Ovary (tissue), 9 donors: ENCODE measurements around the gene CD300LD. TPM values are rescaled to one million over a fixed set of nuclear protein-coding genes. Genes with fewer than 3 reads are reported as not detected.
"Not testable (repeated sequence)": the region's sequence is repeated elsewhere in the genome, so short reads cannot be mapped to it uniquely, and the experiment has no call there.

Source experiments
- DNase-seq, 5 donors: peaks; one replicate each; pipeline ENCODE4 v3.0.0-alpha.2; 2019 to 2020
- H3K27ac ChIP-seq, 2 donors: fragments of 200-600 bp; one replicate each; pipeline versions ENCODE4 v1.5.1 to v1.8.0; 2019 to 2022
- H3K27me3 ChIP-seq: fragments of 200-600 bp; one replicate; pipeline ENCODE4 v1.8.0; 2022
- H3K36me3 ChIP-seq: fragments of 200-600 bp; sonication (generic); one replicate; pipeline ENCODE4 v1.5.1; 2019
- H3K4me1 ChIP-seq: one replicate; pipeline ENCODE4 v1.8.1; 2013; ENCODE audit warnings: mild to moderate bottlenecking, moderate library complexity; ENCODE audit not compliant: insufficient read depth
- H3K4me3 ChIP-seq: fragments of 200-600 bp; sonication (generic); one replicate; pipeline ENCODE4 v1.5.1; 2017
- H3K9me3 ChIP-seq, 2 donors: fragments of 200-600 bp in 1 of 2; sonication (generic) in 1 of 2; one replicate each; pipeline versions ENCODE4 v1.5.1 to v1.8.1; 2013 to 2019; ENCODE audit warnings: mild to moderate bottlenecking in 1 of 2, moderate library complexity in 1 of 2
- EP300 ChIP-seq: sonication (generic); formaldehyde crosslinking; IDR thresholded peaks from one replicate; pipeline ENCODE4 v1.6.1; 2017; ENCODE audit warnings: antibody characterized with exemption
- POLR2A ChIP-seq: fragments of 450-650 bp; IDR thresholded peaks from one replicate; pipeline ENCODE4 v1.6.1; 2017; ENCODE audit warnings: antibody characterized with exemption, mild to moderate bottlenecking, moderate library complexity
- WGBS, 3 donors: extraction: QIAGEN DNeasy Blood & Tissue Kit in 1 of 3; methylation state at CpG; one replicate each; pipeline versions ENCODE4 v1.1.5 to v1.1.7; 2013 to 2017; 5-methylcytosine and 5-hydroxymethylcytosine counted together
- intact Hi-C, 4 donors: fragments of 100-400 bp; cut with DNase I; formaldehyde crosslinking; loops; one replicate each; pipeline versions ENCODE4 v1.11.0 to v1.15.1; 2022 to 2023
- polyA plus RNA-seq, 2 donors: library from polyadenylated mRNA; stranded (reverse); fragments of 200-250 nt in 1 of 2; fragments of 350-450 nt in 1 of 2; fragmentation: Illumina TruSeq in 1 of 2; extraction: RNeasy Lipid Tissue Mini Kit (QIAGEN cat#74804) in 1 of 2; gene quantifications; one replicate each; pipeline ENCODE4 v1.2.3, GENCODE V29; 2013 to 2014
- total RNA-seq, 7 donors: library from RNA; depleted of rRNA in 2 of 7; stranded (reverse); fragments of >200 nt in 2 of 7; fragmentation: NEBNext Ultra II Directional in 3 of 7; extraction: Animal tissue kit (Norgen Biotek cat#: 25700) in 3 of 7; gene quantifications; one replicate each; pipeline versions ENCODE4 v1.1.0 to v1.2.4, GENCODE V29; 2016 to 2023
- TF ChIP-seq, protein P1 (sequence below), 3 donors: fragments of 450-650 bp in 2 of 3; fragments of 200-600 bp in 1 of 3; IDR thresholded peaks; one replicate each; pipeline versions ENCODE4 v1.5.1 to v1.8.0; 2016 to 2022; ENCODE audit warnings: antibody characterized with exemption in 3 of 3, mild to moderate bottlenecking in 1 of 3
- donor health status: DM: no; HTN: no; CAD: no; lungs with moderate emphysema.
- donor health status: DM: no; HTN: no; CAD: no.
- donor health status: Bipolar disorder and iron deficiency.
- donor health status: DM: yes; HTN: yes; CAD: no.
- donor health status: DM: no; HTN: no; CAD: no.
- donor health status: DM: yes; HTN: yes; CAD: no.

CD300LD gene
- total and polyA plus RNA-seq, 9 donors = not detected

DNA sequence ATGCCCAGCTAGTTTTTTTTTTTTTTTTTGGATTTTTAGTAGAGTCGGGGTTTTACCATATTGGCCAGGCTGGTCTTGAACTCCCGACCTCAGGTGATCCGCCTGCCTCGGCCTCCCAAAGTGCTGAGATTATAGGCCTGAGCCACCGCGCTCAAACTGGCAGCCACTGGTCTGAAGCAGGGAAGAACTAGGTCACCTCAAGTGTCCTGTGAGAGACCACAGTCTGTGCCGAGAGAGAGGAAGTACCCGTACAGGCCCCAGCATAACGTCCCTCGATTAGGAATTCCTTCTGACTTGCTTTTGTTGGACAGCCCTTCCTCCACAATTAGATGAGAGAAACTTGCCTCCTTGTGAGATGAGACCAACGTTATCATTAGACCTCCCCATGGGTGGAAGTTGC is 45.2 kb upstream of the CD300LD start:
- Histone ChIP-seq H3K4me3 (no peak overlapping the region), H3K27ac (no peak overlapping the region), H3K9me3 (no peaks in the 10 kb centered on the region), H3K36me3 (no peaks in the 10 kb centered on the region), H3K27me3 (no peaks in the 10 kb centered on the region), H3K4me1 (no peaks in the 10 kb centered on the region)
- DNase-seq = no peak
- intact Hi-C loops = no loop called here
- TF ChIP-seq, protein P1, sequence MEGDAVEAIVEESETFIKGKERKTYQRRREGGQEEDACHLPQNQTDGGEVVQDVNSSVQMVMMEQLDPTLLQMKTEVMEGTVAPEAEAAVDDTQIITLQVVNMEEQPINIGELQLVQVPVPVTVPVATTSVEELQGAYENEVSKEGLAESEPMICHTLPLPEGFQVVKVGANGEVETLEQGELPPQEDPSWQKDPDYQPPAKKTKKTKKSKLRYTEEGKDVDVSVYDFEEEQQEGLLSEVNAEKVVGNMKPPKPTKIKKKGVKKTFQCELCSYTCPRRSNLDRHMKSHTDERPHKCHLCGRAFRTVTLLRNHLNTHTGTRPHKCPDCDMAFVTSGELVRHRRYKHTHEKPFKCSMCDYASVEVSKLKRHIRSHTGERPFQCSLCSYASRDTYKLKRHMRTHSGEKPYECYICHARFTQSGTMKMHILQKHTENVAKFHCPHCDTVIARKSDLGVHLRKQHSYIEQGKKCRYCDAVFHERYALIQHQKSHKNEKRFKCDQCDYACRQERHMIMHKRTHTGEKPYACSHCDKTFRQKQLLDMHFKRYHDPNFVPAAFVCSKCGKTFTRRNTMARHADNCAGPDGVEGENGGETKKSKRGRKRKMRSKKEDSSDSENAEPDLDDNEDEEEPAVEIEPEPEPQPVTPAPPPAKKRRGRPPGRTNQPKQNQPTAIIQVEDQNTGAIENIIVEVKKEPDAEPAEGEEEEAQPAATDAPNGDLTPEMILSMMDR (IDR thresholded peaks at IDR 0.05) = no peak
- TF ChIP-seq POLR2A (no peak), EP300 (no peak)
- 63 to 66% (median 63%) methylated on average over 11 of the region's 11 CpGs for WGBS, 3 donors

DNA sequence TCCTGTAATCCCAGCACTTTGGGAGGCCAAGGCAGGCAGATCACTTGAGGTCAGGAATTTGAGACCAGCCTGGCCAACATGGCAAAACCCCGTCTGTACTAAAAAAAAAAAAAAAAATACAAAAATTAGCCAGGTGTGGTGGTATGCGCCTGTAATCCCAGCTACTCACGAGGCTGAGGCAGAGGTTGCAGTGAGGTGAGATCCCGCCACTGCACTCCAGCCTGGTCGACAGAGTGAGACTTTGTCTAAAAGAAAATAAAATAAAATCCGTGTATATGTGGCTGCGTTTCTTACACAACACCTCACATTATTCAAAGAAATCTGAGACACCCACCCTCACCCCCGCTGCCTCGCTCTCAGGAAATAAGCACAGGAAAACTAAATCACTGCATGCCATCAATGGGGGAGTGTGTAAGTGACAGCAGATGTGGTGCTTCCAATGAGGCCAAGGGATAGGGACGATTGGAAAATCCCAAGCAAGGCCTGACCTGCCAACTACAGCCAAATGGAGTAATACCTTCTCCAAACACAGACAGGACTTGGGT is 44.5 kb upstream of the CD300LD start:
- H3K36me3 ChIP-seq, DNase-seq, H3K4me1 ChIP-seq, H3K27ac ChIP-seq, H3K4me3 ChIP-seq, H3K27me3 ChIP-seq, intact Hi-C loops, H3K9me3 ChIP-seq: not testable (repeated sequence)
- WGBS, 3 donors = 58 to 66% (median 62%) methylated on average over 10 of the region's 10 CpGs

DNA sequence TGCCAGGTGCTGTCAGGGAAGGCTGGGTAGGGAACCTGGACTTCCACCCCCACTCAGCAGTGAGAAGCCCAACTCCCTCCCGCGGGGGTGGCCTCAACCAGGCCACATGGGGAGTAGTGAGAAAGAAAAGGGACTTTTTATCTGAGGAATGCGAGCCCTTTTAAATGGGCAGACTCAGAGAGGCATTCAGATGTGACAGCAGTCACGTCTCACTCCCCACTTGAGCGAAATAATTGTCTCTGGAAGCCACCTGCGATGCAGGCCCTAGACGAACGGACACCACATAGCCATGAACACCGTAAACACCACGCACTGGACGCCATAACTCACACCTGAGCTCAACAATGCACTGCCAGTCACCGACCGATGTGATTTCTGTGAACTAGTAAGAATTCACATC is 43.3 kb upstream of the CD300LD start:
- WGBS, 3 donors = 49 to 70% (median 56%) methylated on average over 13 of the region's 13 CpGs
- intact Hi-C loops = no loop called here
- H3K27me3 ChIP-seq = no peaks in the 10 kb centered on the region

DNA sequence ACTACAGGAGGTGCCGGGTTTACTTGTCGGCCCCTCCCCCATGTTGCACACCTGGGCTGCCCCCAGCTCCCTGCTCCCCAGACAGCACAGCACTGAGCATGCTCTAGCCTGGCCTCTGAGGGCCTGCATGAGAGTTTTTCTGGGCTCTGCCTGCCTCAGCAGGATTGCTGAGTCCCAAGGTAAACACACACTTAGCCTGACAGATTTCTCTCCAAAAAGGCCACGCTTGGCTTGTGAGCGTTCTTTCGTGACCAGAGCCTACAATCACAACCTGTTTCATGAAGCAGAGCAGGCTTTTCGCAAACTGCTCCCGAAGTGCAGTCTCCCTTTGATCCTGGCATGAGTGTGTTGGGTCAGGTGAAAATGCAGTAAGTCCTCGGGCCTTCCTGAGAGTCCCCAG is 41.2 kb upstream of the CD300LD start:
- H3K4me3 ChIP-seq = no peak overlapping the region
- intact Hi-C loops = no loop called here
- no peak overlapping the region for H3K27ac ChIP-seq
- H3K36me3 ChIP-seq = no peaks in the 10 kb centered on the region
- H3K27me3 ChIP-seq = no peaks in the 10 kb centered on the region
- H3K9me3 ChIP-seq = no peaks in the 10 kb centered on the region
- TF ChIP-seq EP300 (no peak), POLR2A (no peak)
- TF ChIP-seq, protein P1 (IDR thresholded peaks at IDR 0.05) = no peak
- DNase-seq = no peak
- no peaks in the 10 kb centered on the region for H3K4me1 ChIP-seq
- 73 to 80% (median 77%) methylated on average over 8 of the region's 8 CpGs for WGBS, 3 donors

More for the DNA sequence above, 43.3 kb upstream of the CD300LD start:
- no peak overlapping the region for H3K27ac ChIP-seq
- H3K36me3 ChIP-seq = no peaks in the 10 kb centered on the region
- DNase-seq = no peak
- H3K4me1 ChIP-seq = no peaks in the 10 kb centered on the region
- no peaks in the 10 kb centered on the region for H3K9me3 ChIP-seq
- no peak for TF ChIP-seq POLR2A
- H3K4me3 ChIP-seq = no peak overlapping the region

DNA sequence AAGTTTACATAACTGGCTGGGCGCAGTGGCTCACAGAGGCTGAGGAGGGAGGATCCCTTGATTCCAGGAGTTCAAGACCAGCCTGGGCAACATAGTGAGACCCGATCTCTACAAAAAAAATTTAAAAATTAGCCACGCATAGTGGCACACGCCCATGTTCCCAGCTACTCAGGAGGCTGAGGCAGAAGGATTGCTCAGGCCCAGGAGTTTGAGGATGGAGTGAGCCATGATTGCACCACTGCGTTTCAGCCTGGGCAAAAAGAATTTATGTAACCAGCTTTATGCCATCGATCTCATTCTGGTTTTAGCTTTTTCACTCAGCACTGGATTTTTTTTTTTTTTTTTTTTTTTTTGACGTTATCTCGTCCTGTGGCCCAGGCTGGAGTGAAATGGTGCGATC is 40.5 kb upstream of the CD300LD start:
- no peaks in the 10 kb centered on the region for H3K4me1 ChIP-seq
- no peak overlapping the region for H3K4me3 ChIP-seq
- no peak for DNase-seq
- H3K9me3 ChIP-seq = no peaks in the 10 kb centered on the region
- no peaks in the 10 kb centered on the region for H3K27me3 ChIP-seq
- WGBS, 3 donors = 78 to 85% (median 78%) methylated on average over 9 of the region's 9 CpGs
- intact Hi-C loops = no loop called here
- no peaks in the 10 kb centered on the region for H3K36me3 ChIP-seq
- TF ChIP-seq POLR2A (no peak), EP300 (no peak)
- TF ChIP-seq, protein P1 (IDR thresholded peaks at IDR 0.05) = no peak
- H3K27ac ChIP-seq = no peak overlapping the region
